Activated T-helper 1 cell treated with anti-CD3 and anti-CD28 coated beads, Interleukin-12 subunit alpha, Interleukin-12 subunit beta, Interleukin-2, Interleukin-4 antibody, amounts not matched to agents 30 ng/mL and 10 ng/mL and 1 ng/mL, durations not matched to agents 14 hours and 24 hours and 36 hours (primary cell): ENCODE measurements around the gene SCAND1. TPM values are rescaled to one million over a fixed set of nuclear protein-coding genes. Genes with fewer than 3 reads are reported as not detected.
"Not testable (repeated sequence)": the region's sequence is repeated elsewhere in the genome, so short reads cannot be mapped to it uniquely, and the experiment has no call there.

Experiments
- DNase-seq: peaks from one replicate; pipeline ENCODE4 v3.0.0; 2021; ENCODE audit warnings: low spot score
- H3K27ac Mint-ChIP-seq: one replicate; pipeline ENCODE4 v1.8.0; 2021; ENCODE audit warnings: mild to moderate bottlenecking, mixed read lengths
- H3K27me3 Mint-ChIP-seq: one replicate; pipeline ENCODE4 v1.8.0; 2022; ENCODE audit warnings: mild to moderate bottlenecking, moderate library complexity, mixed read lengths; ENCODE audit not compliant: insufficient read depth
- H3K36me3 Mint-ChIP-seq: one replicate; pipeline ENCODE4 v1.8.0; 2021; ENCODE audit warnings: low read depth, mixed read lengths
- H3K4me1 Mint-ChIP-seq: one replicate; pipeline ENCODE4 v1.8.0; 2021; ENCODE audit warnings: low read depth, mixed read lengths
- H3K4me3 Mint-ChIP-seq: one replicate; pipeline ENCODE4 v1.8.0; 2021; ENCODE audit warnings: mild to moderate bottlenecking, moderate library complexity, mixed read lengths
- H3K9me3 Mint-ChIP-seq: one replicate; pipeline ENCODE4 v1.8.0; 2021; ENCODE audit warnings: mixed read lengths
- intact Hi-C: fragments of 100-400 bp; cut with micrococcal nuclease; formaldehyde crosslinking; loops from one replicate; pipeline ENCODE4 v1.15.1; 2024
- total RNA-seq: library from RNA; stranded (reverse); gene quantifications from 2 replicates; pipeline ENCODE4 v1.2.3, GENCODE V29; 2022

The SCAND1 gene
- total RNA-seq, 1 donor from 2014 or later, result 39.7 TPM

GRCh38 chr20:35978041-35978513 lies 23.8 kb upstream of the SCAND1 start:
- H3K27ac Mint-ChIP-seq, result no peak overlapping the region
- H3K4me1 Mint-ChIP-seq, result no peaks in the 10 kb centered on the region
- H3K9me3 Mint-ChIP-seq, result no peaks in the 10 kb centered on the region
- H3K27me3 Mint-ChIP-seq, result peaks cover 4% of the 10 kb centered on the region
- no peak overlapping the region for H3K4me3 Mint-ChIP-seq
- no peak for DNase-seq
- no peaks in the 10 kb centered on the region for H3K36me3 Mint-ChIP-seq
- intact Hi-C loops, result no loop called here

- H3K27me3 Mint-ChIP-seq, result peaks cover 5% of the 10 kb centered on the region
- H3K36me3 Mint-ChIP-seq, result no peaks in the 10 kb centered on the region
- intact Hi-C loops, result no loop called here
These were observed 21.5 kb upstream of the SCAND1 start for GRCh38 chr20:35975576-35976373.

GRCh38 chr20:35974256-35974655 lies 20.0 kb upstream of the SCAND1 start:
- no peak for DNase-seq

More at GRCh38 chr20:35975576-35976373, 21.5 kb upstream of the SCAND1 start:
- Mint-ChIP-seq H3K4me3 (no peak overlapping the region), H3K9me3 (no peaks in the 10 kb centered on the region), H3K27ac (no peak overlapping the region), H3K4me1 (no peaks in the 10 kb centered on the region)
- DNase-seq, result no peak

GRCh38 chr20:35972462-35972861 lies 18.2 kb upstream of the SCAND1 start:
- no peaks in the 10 kb centered on the region for H3K36me3 Mint-ChIP-seq
- no peak overlapping the region for H3K4me3 Mint-ChIP-seq
- no peak for DNase-seq
- H3K4me1 Mint-ChIP-seq, result no peaks in the 10 kb centered on the region
- intact Hi-C loops, result no loop called here
- H3K9me3 Mint-ChIP-seq, result no peaks in the 10 kb centered on the region
- H3K27me3 Mint-ChIP-seq, result peaks cover 13% of the 10 kb centered on the region
- no peak overlapping the region for H3K27ac Mint-ChIP-seq

More at GRCh38 chr20:35974256-35974655, 20.0 kb upstream of the SCAND1 start:
- intact Hi-C loops, result no loop called here
- peaks cover 10% of the 10 kb centered on the region for H3K27me3 Mint-ChIP-seq
- H3K36me3 Mint-ChIP-seq, result no peaks in the 10 kb centered on the region
- H3K27ac Mint-ChIP-seq, result no peak overlapping the region
- H3K9me3 Mint-ChIP-seq, result no peaks in the 10 kb centered on the region
- H3K4me3 Mint-ChIP-seq, result no peak overlapping the region
- H3K4me1 Mint-ChIP-seq, result no peaks in the 10 kb centered on the region

- Mint-ChIP-seq H3K27ac (no peak overlapping the region), H3K9me3 (no peaks in the 10 kb centered on the region), H3K4me1 (peaks cover under 1% of the 10 kb centered on the region), H3K27me3 (peaks cover 12% of the 10 kb centered on the region), H3K4me3 (no peak overlapping the region), H3K36me3 (no peaks in the 10 kb centered on the region)
- no peak for DNase-seq
- intact Hi-C loops, result no loop called here
These were observed 17.7 kb upstream of the SCAND1 start for GRCh38 chr20:35971981-35972380.

- no peak for DNase-seq
- Mint-ChIP-seq H3K9me3 (no peaks in the 10 kb centered on the region), H3K27me3 (peaks cover 9% of the 10 kb centered on the region), H3K36me3 (no peaks in the 10 kb centered on the region), H3K4me3 (no peak overlapping the region), H3K4me1 (peaks cover 5% of the 10 kb centered on the region), H3K27ac (no peak overlapping the region)
- intact Hi-C loops, result no loop called here
These were observed 14.6 kb upstream of the SCAND1 start for GRCh38 chr20:35968930-35969329.

GRCh38 chr20:35967979-35968640 lies 13.8 kb upstream of the SCAND1 start, which contains the start of gene CNBD2:
Gene CNBD2 (plus strand): TSS chr20:35968590. CDS start chr20:35968763, 173 bp downstream.
- Mint-ChIP-seq H3K27ac (no peak within 1 kb of the TSS), H3K9me3 (no peaks in the 10 kb centered on the region), H3K27me3 (peaks cover 10% of the 10 kb centered on the region), H3K36me3 (no peaks in the 10 kb centered on the region), H3K4me1 (peaks cover 5% of the 10 kb centered on the region), H3K4me3 (no peak within 1 kb of the TSS)
- DNase-seq, result no peak
- intact Hi-C loops, result no loop called here

GRCh38 chr20:35963878-35964277 lies 9.6 kb upstream of the SCAND1 start:
- Mint-ChIP-seq H3K36me3 (no peaks in the 10 kb centered on the region), H3K27ac (no peak overlapping the region), H3K4me1 (peaks cover 5% of the 10 kb centered on the region), H3K4me3 (no peak overlapping the region), H3K9me3 (peaks cover 5% of the 10 kb centered on the region), H3K27me3 (peaks cover 25% of the 10 kb centered on the region)
- intact Hi-C loops, result no loop called here
- DNase-seq, result no peak

GRCh38 chr20:35959291-35959690 lies 5.0 kb upstream of the SCAND1 start:
- intact Hi-C loops, result loop anchor here (10.0 kb wide), 1 partner anchor 1136 kb away; the partner anchor contains the start of gene RBL1
- peaks cover 25% of the 10 kb centered on the region for H3K27me3 Mint-ChIP-seq
- H3K4me3 Mint-ChIP-seq, DNase-seq, H3K27ac Mint-ChIP-seq, H3K36me3 Mint-ChIP-seq, H3K4me1 Mint-ChIP-seq, H3K9me3 Mint-ChIP-seq: not testable (repeated sequence)

- H3K36me3 Mint-ChIP-seq, result peaks cover 4% of the 10 kb centered on the region
- H3K4me1 Mint-ChIP-seq, result peaks cover 21% of the 10 kb centered on the region
- H3K9me3 Mint-ChIP-seq, result peaks cover 9% of the 10 kb centered on the region
- H3K27ac Mint-ChIP-seq, result no peak overlapping the region
- no peak for DNase-seq
- H3K27me3 Mint-ChIP-seq, result peaks cover 19% of the 10 kb centered on the region
- intact Hi-C loops, result loop anchor here (10.0 kb wide), 1 partner anchor 1138 kb away; the partner anchor contains the start of gene RBL1
- no peak overlapping the region for H3K4me3 Mint-ChIP-seq
These were observed 2.3 kb upstream of the SCAND1 start for GRCh38 chr20:35956616-35957015.

- DNase-seq, result no peak
- intact Hi-C loops, result loop anchor here (1.0 to 10.0 kb wide), 18 partner anchors 96 to 1960 kb away; partner anchors contain the start of genes ACSS2, AHCY, DSN1 and EIF6
- peaks cover 6% of the 10 kb centered on the region for H3K36me3 Mint-ChIP-seq
- H3K27me3 Mint-ChIP-seq, result peaks cover 8% of the 10 kb centered on the region
- H3K4me3 Mint-ChIP-seq, result peak overlapping the region; percentile 100
- peaks cover 21% of the 10 kb centered on the region for H3K4me1 Mint-ChIP-seq
- peaks cover 9% of the 10 kb centered on the region for H3K9me3 Mint-ChIP-seq
- peak overlapping the region; percentile 100 for H3K27ac Mint-ChIP-seq
These were observed 577 bp upstream of the SCAND1 start for GRCh38 chr20:35954907-35955251.

- Mint-ChIP-seq H3K4me1 (peaks cover 27% of the 10 kb centered on the region), H3K4me3 (peak overlapping the region; percentile 100), H3K36me3 (peaks cover 6% of the 10 kb centered on the region), H3K27ac (peak overlapping the region; percentile 100), H3K27me3 (peaks cover 1% of the 10 kb centered on the region), H3K9me3 (peaks cover 1% of the 10 kb centered on the region)
- intact Hi-C loops, result loop anchor here (1.0 to 10.0 kb wide), 18 partner anchors 97 to 1959 kb away; partner anchors contain the start of genes ACSS2, AHCY, DSN1 and EIF6
- peak; percentile 69 for DNase-seq
These were observed 709 bp downstream of the SCAND1 start for GRCh38 chr20:35953387-35954199.
